GM04504 (cell line): ENCODE measurements around the gene NUMA1.

Source experiments
- DNase-seq: peaks from one replicate; pipeline ENCODE4 v3.0.0-alpha.2; 2012; ENCODE audit warnings: low read depth

Gene NUMA1

DNA sequence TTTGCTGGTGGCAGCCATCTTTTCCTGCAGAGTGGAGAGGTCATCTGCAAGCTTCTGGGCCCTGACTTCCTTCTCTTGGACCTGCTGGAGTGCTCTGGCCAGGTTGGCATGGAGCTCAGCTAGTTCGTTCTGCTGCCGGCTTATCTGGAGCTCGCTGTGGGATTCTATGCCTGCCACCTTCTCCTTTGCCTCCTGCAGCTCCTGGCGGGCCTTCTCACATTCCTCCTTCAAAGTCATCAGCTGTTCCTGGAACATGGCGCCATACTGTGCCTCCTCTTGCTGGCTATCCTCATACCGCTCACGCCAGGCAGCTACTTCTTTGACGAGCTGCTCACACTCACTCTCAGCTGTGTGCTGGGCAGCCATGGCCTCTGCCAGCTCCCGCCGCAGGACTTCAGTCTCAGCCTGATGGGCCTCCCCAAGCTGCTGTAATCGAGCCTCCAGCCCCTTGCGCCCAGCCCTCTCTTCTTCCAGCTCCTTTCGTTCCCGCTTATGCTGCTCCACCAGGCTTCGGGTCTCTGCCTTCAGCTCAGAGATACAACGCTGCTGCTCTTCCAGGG is 65.5 kb downstream of the NUMA1 start:
- no peak for DNase-seq

DNA sequence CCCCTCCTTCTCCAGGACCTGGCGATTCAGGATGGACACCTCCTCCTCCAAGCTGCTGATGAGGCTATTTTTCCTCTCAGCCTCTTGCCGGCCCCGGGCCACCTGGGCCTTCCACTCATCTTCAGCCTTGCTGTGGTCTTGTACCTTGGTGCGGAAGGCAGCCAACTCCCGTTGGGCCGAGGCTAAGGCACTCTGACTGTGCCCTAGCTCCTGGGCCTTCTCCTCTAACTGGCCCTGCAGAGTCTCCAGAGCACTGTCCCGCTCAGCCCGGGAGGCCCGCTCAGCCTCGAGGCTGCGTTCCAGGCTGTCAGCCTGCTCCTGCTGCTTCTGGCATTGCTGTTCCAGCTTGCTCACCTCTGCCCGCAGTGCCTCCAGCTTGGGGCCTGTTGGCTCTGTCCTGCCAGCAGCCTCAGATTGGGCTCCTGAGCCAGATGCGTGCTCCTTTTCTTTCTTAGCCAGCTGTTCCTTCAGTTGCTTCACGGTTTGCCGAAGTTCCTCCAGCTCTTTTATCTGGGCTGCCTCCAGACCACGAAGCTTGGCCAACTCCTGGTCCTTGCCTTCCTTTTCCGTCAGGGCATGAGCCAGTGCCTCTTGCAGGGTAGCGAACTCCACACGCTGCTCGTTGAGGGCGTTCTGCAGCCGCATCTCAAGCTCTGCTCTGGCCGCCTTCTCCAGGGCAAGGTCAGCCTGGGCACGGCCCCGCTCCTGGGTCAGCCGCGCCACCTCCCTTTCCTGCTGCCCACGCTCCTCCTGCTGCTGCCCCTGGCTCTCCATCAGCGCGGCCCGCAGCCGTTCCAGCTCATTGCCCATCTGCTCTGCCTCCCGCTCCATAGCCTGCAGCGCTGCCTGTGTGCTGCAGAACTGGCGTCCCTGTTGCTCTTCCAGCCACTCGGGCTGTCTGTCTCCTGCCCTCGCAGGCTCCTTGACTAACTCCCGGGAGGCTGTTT is 66.3 kb downstream of the NUMA1 start:
- no peak for DNase-seq

DNA sequence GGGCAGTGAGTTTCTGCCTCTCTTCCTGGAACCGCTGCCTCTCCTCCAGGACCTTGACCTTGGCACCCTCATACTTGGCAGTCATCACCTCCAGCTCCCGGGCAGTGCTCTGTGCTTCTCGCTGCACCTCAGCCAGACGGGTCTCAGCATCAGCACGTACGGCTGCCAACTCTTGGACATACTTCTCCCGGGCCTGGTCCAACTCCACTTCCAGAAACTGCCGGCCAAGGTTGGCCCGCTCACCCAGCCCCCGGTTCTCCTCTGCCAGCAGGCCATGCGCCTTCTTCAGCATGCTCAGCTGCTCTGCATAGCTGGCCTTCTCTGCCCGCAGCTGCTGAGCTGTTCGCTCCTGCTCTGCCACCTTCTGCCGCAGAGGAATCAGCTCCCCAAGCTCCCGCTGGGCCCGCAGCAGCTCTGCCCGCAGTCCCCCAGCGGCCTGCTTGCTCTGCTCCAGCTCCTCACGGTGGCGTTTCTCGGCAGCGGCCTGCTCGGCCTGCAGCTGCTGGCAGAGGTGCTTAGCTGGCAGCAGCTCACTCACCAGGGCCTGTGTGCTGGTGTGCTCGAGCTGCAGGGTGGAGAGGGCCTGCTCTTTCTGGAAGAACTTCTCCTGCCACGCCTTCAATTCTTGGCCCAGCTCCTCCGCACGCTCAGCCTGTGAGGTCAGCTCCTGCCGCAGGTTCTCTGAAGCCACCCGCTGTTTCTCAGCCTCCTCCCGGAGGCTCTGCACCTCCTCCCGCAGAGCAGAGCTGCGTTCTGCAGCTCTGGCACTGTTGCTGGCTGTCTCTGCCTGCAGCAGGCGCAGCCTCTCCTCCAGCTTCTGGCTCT is 67.2 kb downstream of the NUMA1 start:
- no peak for DNase-seq

DNA sequence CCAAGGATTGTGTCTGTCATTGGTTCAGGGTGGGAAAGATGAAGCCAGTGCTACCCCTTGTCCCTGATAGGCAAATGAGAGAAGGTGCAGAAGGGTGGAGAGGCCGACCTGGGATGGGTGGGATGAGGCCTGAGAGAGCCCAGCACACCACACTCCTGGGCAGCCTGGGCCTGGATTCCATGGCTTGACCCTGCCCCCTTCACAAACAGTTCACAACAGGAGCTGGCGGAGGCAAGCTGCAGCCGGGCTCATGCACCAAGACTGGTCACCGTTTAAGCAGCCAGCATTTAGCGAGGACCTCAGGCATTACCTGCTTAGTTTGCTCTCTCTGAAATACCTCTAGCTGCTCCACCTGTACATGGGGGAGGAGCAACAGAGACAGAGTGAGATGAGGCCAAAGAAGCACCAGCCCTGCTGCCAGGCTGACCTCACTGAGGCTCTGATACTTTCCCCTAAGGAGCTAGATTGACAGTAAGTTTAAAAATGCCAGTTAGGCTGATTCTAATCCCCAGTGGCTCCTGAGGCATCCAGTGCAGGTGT is 68.2 kb downstream of the NUMA1 start:
- no peak for DNase-seq

DNA sequence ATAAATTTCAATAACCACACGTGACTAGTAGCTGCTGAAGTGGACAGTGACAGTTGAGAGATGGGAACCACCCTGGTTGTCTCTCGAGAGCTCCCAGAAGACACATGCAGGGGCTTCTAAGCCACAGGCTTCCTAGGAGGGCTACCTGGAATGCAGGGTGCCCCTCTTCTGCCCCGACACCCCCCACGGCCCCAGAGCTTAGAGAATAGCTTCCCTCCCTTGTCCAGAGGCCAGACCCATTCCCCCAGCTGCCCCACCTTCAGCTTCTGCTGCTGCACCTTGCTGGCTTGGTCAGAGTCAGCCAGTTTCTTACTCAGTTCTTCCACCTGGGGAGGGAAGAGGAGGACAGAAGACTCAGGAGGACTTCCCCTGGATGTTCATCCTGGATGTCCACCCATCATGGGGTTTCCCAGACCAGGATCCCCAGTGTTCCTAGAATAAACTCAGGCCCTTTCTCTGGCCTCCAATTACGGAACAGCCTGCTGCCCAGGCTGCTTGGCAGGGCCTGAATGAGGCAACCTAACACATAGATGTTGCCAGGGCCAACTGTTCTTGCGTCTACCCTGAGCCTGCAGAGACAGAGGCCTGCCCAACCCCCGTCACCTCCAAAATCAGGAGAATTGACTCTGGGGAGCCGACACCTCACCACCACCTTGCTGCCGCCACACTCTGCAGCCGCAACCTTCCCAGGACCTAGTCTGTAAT is 69.7 kb downstream of the NUMA1 start:
- DNase-seq, result no peak

DNA sequence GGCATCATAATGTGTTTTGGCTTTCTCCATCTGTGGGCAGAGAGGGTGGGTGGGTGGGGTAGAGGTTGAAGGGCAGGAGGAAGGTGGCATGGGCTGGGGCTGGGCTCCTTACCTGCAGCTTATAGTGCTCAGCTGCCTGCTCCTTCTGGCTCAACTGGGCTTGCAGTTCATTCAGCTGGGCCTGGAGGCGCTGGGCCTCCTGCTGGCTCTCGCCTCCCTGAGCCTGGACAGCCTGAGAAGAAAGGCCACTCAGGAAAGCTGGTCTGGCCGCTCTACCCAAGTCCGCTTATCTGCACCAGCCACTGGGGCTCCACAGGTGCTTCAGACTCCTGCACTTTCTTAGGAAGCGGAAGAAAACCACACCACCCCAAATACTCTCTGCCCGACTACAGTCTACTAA is 71.2 kb downstream of the NUMA1 start:
- no peak for DNase-seq

DNA sequence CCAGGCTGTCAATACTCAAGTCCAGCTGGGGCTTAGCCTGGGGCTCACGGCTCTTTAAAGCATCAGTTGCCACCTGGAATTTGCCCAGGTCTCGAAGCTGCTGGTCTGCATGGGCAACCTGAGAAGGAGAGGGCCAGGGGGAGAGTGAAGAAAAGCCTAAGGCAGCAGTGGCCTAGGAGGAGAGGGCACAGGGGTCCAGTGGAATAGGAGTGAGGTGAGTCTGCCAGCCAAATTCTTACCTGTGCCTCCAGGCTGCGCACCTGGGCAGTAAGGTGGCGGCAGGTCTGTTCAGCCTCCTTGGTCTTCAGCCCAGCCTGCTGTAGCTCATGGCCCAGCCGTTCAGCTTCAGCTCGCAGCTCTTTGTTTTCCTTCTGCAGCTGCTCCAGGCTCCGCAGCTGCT is 71.6 kb downstream of the NUMA1 start:
- DNase-seq, result no peak

DNA sequence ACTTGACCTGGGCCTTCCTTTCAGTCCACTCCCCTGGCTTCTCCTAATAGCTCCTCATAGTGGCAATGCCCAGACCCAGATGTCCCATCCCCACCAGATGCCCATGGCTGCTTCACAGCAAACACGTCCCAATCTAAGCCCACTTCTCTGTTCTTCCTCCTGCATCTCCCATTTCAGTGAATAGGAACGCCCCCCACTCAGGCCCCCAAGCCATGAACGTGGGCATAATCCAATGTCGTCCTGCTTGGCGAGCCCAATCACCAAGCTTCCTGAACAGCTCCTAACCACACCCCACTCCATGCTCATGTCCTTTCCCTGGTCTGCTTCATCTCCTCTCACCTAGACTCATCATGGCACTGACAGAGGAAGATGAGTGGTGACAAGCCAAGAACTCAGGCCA is 72.8 kb downstream of the NUMA1 start:
- no peak for DNase-seq

DNA sequence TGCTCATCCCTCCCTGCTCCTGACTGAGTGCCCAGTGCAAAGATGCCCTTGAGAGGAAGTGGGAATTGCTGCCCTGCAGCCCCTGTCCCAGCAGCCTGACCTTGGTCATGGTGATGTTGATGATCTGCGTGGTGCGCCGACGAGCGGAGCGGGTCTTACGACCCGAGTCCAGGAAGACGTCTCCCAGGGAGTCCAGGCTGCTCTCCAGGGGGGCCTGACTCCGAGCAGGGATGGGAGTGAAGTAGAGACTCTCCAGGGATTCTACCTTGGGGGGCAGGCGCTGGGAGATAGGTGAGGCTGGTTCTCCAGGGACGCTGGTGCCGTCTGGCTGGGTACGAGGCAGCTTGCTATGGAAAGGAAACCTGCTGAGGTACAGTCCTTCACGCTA is 73.3 kb downstream of the NUMA1 start:
- no peak for DNase-seq

DNA sequence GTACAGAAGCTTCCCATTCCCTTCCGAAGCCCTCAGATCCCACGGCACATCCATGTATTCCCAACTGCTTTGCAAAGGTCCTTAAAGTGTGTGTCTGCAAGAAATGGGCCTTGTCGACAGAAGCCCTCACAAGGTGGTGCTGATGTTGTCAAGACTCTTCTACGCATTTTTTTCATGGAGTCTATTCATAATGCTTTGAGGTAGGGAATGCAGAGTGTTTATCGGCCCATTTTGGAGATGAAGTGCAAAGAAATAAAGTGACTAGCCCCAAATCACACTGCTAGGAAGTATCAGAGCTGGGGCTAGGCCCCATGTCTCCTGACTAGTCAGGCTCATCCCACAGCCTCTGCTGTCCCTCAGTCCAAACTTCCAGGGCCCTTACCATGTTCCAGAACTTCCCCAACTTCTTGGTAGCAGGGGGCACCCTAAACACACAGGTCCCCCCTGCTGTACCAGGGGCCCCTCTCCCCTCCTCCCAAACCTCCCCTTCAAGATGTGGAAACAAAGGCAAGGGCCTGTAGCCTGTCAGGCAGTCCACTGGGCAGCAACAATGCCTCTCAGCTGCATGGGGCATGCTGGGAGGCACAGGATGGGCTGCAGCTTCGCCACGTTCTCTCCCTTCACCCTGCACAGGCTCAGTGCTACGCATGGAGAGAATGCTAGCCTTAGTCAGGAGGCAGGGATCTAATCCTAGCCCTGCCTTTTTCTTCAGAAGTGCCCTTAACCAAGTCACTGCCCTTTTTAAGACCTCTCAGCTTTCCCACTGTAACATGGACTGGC is 73.8 kb downstream of the NUMA1 start:
- DNase-seq, result no peak

DNA sequence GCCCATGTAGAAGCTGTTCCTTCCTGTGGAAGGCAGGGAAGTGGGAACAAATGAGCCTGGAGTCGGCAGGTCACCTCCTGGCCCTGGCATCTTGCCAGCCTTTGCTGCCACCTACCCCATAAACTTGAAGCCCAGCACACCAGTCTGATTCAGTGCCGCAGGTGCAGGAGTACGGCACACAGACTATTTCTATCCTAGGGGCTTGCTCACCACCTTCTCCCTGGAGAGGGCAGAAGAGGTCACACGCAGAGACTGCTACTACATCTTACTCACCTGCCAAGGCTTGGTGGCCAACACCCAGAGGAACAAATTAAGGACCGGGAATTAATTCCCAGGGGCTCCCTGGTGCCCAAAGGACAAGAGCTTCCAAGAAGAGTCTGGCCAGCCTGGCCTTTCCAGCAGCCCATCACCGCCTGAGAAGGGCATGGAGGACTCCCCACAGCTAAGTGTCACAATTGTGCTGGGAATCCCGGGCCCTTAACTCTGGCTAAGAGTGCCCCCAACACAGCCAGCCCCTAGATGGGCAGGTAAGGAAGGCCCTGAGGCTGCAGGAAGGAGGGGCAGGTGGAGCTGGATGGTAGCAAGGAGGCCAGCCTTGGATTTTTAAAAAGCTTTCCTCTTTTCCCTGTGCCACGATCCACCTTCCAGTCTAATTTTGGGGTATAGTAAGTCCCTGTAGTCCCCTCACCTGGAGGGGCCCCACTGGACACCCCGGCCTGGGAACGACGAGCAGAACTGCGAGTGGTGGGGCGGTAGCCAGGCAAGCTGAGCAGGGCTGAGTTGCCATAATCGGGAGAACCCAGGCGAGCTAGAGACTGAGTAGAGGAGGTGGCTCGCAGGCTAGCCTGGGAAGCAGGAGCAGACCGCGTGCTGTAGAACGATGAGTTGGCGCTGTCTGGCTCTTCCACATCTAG is 74.7 kb downstream of the NUMA1 start:
- no peak for DNase-seq

DNA sequence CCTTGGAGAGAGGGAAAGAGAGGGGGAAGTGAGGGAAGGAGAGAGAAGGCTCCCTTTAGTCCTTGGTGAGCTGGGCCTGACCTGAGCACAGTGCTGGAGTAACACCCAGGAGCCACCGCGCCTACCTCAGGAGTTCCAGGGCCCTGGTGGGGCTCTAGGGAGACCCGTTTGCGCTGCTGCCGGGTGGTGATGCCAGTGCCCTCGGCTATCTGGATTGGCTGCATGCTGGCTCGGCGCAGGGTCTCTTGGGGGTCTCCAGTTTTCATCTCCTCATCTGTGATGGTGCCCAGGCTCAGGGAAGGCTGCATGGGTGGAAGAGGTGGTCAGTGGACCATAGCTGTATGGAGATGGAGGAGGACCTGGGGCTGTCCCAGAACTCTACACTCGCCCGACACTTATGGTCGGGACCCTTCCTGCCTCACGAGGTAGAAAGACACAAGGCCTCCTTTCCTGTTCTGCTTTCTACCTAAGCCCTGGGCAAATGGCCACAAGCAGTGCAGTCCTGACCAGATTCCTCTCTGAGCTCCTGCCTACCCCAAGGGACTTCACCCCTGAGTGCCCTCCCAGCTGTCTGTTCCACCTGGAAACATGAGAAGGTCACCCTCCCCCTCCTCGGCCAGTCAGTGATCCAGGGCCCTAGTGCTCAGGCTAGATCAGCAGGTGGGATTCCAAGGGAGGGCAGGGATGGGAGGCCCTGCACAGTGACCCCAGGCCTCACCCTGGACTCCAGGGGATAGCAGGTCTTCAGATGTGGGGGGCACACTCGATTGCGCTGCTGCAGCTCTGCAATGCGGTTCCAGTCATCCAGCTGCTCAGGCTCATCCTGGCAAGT is 75.6 kb downstream of the NUMA1 start:
- no peak for DNase-seq

DNA sequence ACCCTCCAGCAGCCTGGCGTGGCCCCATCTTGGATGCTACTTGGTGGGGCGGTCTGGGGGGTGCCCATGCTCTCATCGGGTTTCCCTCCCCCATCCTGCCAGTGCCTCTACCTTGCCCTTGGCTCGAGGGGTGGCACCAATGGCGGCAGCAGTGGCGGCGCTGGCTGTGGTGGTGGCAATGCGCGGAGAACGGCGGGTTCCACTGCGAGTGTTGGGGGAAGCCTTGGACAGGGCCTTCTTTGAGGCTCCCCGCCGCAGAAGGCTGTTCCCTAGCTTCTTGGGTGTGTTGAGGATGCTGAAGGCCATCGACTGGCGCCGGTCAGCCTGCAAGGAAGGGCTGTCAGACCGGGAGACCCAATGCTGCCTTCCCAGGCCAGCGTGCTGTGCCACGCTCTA is 76.6 kb downstream of the NUMA1 start:
- no peak for DNase-seq

DNA sequence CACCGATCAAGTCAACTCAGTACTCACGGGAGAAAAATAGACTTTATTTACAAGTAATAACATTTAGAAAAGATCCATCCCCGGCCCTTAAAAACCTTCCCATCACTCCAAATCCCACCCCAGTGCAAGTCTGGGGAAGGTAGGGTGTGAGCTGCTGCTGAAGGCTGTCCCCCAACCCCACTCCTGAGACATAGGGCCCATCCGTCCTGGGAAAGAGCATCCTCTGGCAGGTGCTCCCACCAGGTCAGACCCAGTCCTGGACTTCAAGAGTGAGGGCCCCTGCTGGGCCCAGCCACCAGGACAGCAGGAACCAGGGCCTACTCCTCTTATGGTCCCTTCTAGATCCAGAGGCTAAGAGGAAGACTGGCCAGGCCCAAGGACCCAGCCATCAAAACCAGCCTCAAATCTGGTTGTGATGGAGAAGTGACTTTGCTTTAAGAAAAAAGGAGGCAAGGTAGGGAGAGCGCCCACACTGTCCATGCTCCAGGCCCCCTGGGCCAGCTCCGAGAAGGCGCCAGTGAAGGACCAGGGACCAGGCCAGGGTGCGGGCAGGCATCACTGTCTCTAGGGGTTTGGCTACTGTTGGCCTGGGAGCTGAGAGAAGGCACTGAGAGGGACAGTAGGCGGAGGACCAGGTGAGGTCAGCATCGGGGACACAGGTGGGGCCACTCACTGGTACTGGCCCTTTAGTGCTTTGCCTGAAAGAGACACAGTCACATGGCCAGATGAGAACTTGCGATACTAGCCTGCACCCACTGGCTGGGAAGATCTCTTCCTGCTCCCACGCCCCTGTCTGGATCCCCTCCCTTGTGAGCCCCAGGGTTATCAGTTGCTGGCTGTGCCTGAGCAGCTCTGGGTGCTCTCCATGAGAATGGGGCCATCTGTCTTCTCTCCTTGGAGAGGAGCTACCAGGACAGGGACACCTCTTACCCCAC is 77.2 kb downstream of the NUMA1 start:
- no peak for DNase-seq

DNA sequence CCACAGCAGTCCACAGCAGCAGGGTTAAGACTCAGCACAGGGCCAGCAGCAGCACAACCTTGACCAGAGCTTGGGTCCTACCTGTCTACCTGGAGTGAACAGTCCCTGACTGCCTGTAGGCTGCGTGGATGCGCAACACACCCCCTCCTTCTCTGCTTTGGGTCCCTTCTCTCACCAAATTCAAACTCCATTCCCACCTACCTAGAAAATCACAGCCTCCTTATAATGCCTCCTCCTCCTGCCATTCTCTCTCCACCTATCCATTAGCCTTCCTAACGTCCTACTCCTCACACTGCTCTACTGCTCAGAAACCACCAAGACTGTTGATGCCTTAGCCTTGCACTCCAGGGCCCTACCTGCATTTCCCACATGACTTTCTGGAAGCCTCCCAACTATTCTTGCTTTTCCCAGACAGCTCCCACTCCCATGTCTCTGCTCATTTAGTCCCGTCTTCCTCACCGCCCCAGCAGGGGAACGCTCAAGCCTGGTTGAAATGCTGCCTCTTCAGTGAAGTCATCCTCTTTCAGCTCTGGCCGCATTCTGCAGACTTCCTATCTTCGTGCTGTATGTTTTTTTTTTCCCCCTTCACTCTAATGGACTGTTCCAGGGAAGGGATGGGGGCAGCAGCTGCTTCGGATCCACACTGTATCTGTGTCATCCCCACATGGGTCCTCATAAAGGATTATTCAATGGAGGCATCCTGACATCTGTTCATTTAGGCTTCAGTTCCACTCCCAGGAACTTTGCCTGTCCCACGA is 78.3 kb downstream of the NUMA1 start:
- no peak for DNase-seq

DNA sequence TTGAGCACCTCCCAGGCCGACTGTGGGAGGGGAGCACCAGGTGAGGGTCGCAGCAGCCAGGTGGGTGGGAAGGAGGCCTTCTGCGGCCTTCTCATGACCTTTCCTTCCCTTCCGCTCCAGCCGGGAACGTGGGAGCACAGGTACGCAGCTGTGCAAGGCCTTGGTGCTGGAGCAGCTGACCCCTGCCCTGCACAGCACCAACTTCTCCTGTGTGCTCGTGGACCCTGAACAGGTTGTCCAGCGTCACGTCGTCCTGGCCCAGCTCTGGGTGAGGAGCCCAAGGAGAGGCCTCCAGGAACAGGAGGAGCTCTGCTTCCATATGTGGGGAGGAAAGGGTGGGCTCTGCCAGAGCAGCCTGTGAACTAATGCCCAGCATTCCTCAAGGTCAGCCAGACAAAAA is 79.1 kb downstream of the NUMA1 start:
- no peak for DNase-seq

DNA sequence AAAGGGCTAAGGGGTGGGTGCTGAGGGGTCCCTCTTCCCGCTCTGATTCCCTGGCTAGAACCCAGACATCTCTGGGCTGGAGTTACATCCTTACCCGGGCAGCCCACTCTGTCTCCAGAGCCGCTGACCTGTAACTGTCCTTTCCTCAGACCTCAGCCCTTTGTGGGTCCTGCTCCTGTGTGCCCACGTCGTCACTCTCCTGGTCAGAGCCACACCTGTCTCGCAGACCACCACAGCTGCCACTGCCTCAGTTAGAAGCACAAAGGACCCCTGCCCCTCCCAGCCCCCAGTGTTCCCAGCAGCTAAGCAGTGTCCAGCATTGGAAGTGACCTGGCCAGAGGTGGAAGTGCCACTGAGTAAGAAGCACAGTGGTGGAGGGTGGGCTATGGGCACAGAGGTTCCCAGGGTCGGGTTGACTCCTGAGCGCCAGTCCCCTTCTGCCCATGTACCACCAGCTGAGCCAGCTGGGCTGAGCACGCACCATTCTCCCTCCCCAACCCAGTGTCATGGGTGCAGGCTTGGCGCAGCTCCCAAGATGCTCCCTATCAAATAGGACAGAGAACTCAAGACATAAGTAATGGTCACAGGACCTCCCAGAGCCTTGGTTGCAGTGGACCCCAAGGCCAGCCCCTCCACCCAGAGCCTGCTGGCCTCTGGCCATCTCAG is 80.0 kb downstream of the NUMA1 start:
- DNase-seq, result no peak
